Thoracic aorta (tissue), 2 donors: ENCODE measurements around the gene BCL11A. TPM values are rescaled to one million over a fixed set of nuclear protein-coding genes. Genes with fewer than 3 reads are reported as not detected.

Experiments
- ATAC-seq: fragments of 150-250 bp; one replicate; pipeline ENCODE4 v1.8.0; 2017; ENCODE audit warnings: low read depth; ENCODE audit not compliant: insufficient number of reproducible peaks, low FRiP score
- DNase-seq: peaks from one replicate; pipeline ENCODE4 v3.0.0-alpha.2; 2020; ENCODE audit warnings: low spot score
- H3K27ac ChIP-seq, 2 donors: fragments of 200-600 bp; sonication (generic); 1 replicate in 1 of 2; 2 replicates in 1 of 2; pipeline ENCODE4 v1.5.1; 2016; ENCODE audit warnings: mild to moderate bottlenecking in 2 of 2, moderate library complexity in 2 of 2
- H3K27me3 ChIP-seq: fragments of 200-600 bp; sonication (generic); replicated peaks from 2 replicates; pipeline ENCODE4 v1.6.0; 2016; ENCODE audit warnings: mild to moderate bottlenecking; ENCODE audit not compliant: insufficient read depth
- H3K36me3 ChIP-seq: fragments of 200-600 bp; sonication (generic); one replicate; pipeline ENCODE4 v1.5.1; 2016
- H3K4me1 ChIP-seq, 2 donors: fragments of 200-600 bp; sonication (generic); 1 replicate in 1 of 2; 2 replicates in 1 of 2; pipeline versions ENCODE4 v1.5.1 to v1.6.0; 2016; ENCODE audit warnings: low read depth in 2 of 2, mild to moderate bottlenecking in 1 of 2; ENCODE audit not compliant: control insufficient read depth in 1 of 2
- H3K4me3 ChIP-seq: fragments of 200-600 bp; sonication (generic); 2 replicates; pipeline ENCODE4 v1.5.1; 2016; ENCODE audit warnings: mild to moderate bottlenecking
- H3K9me3 ChIP-seq: fragments of 200-600 bp; sonication (generic); 2 replicates; pipeline ENCODE4 v1.5.1; 2016
- CTCF ChIP-seq: fragments of 200-600 bp; sonication (generic); IDR thresholded peaks from one replicate; pipeline ENCODE4 v1.5.1; 2019; ENCODE audit warnings: antibody characterized with exemption
- total RNA-seq, 2 donors: library from RNA; depleted of rRNA; stranded (reverse); fragments of >200 nt; gene quantifications; one replicate each; pipeline versions ENCODE4 v1.1.0 to v1.2.3, GENCODE V29; 2016

BCL11A gene
- total RNA-seq, 2 donors from 2014 or later, result 0.41 to 0.99 TPM

GRCh38 chr2:60412027-60412426 is 141.4 kb downstream of the BCL11A start:
- no peak for TF ChIP-seq CTCF
- DNase-seq (no peak), ATAC-seq (no peak)
- Histone ChIP-seq H3K4me1 (no peaks in the 10 kb centered on the region), H3K9me3 (no peaks in the 10 kb centered on the region), H3K27ac (no peak overlapping the region), H3K4me3 (no peak overlapping the region), H3K27me3 (no peaks in the 10 kb centered on the region), H3K36me3 (no peaks in the 10 kb centered on the region)

DNA sequence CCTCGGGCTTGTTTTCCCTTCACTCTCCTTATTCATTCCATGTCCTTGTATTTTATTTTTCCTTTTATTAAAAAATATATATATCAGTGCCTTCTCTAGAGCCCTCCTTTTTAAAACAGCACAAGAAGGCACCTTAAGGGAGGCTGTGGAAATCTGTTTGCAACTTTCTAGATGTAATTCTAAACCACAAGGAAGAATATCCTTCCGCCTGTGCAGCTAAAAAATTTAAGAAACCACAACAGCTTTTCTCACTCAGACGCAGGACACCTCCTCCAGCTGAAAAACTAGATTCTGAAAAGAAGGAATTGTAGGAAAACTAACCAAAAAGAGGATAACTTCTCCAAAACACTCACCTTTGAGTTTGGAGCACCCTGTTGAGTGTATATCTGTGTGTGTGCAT is 142.2 kb downstream of the BCL11A start:
- Histone ChIP-seq H3K27me3 (no peaks in the 10 kb centered on the region), H3K36me3 (no peaks in the 10 kb centered on the region), H3K9me3 (no peaks in the 10 kb centered on the region), H3K4me3 (no peak overlapping the region), H3K27ac (no peak overlapping the region), H3K4me1 (no peaks in the 10 kb centered on the region)
- no peak for ATAC-seq
- no peak for TF ChIP-seq CTCF
- DNase-seq, result no peak

DNA sequence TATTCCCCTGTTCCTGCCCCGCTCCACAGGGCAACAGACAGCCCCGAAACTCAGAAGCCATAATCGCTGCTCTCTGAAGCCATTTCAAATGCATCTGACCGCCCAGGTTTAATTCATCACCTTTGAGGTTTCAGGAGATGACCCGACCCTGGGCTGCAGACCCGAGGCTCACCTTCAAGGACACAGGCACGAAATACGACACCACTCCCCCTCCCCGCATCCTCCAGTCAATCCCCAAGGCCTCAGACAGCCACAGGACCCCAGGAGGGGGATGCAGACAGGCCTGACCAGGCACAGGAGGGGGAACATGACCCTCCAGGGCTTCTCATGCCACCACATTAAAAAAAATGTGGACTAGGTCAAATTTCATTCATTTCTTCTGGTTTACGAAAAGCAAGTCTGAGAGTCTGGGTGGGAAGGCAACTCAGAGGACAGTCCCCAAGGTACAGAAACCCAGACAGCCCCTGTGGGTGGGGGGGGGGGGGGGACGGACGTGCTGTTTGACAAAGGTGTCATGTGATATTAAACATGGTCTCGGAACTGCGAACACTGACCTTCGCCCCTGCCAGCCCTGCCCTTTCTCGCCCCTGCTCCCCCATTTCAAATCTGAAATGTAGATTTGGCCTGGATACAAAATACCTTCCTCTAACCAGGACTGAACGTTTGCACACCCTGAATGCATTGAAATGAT is 142.9 kb downstream of the BCL11A start:
- H3K27me3 ChIP-seq, result no peaks in the 10 kb centered on the region
- no peaks in the 10 kb centered on the region for H3K4me1 ChIP-seq
- H3K36me3 ChIP-seq, result no peaks in the 10 kb centered on the region
- DNase-seq (no peak), ATAC-seq (no peak)
- H3K9me3 ChIP-seq, result no peaks in the 10 kb centered on the region
- no peak for TF ChIP-seq CTCF
- H3K4me3 ChIP-seq, result no peak overlapping the region
- H3K27ac ChIP-seq, result no peak overlapping the region

DNA sequence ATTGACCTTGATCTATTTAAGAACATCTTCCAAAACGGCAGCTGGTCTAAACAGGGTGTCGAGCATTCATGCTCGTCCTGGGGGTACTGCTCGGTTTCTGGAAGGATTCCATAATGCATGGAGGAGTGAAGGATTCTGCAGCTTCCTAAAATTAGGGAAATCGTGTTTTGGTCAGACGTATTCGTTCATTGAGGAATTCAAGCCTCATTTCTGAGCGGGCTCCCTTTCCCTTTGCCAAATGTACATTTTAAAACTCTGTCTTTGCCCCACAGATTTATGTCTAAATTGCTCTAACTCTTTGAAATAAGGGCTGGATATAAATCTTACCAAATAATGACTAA is 144.0 kb downstream of the BCL11A start:
- no peak for DNase-seq
- no peaks in the 10 kb centered on the region for H3K4me1 ChIP-seq
- H3K4me3 ChIP-seq, result no peak overlapping the region
- H3K9me3 ChIP-seq, result no peaks in the 10 kb centered on the region
- no peak for TF ChIP-seq CTCF
- ATAC-seq, result no peak
- H3K36me3 ChIP-seq, result no peaks in the 10 kb centered on the region
- no peak overlapping the region for H3K27ac ChIP-seq
- no peaks in the 10 kb centered on the region for H3K27me3 ChIP-seq

- Histone ChIP-seq H3K27me3 (no peaks in the 10 kb centered on the region), H3K4me1 (no peaks in the 10 kb centered on the region), H3K27ac (no peak overlapping the region), H3K4me3 (no peak overlapping the region), H3K9me3 (no peaks in the 10 kb centered on the region), H3K36me3 (no peaks in the 10 kb centered on the region)
- ATAC-seq (no peak), DNase-seq (no peak)
- TF ChIP-seq CTCF, result no peak
These were observed 144.5 kb downstream of the BCL11A start for GRCh38 chr2:60408811-60409530.
